Nephron (organoid): ENCODE data around the gene POLR2A.

Experiments
- H3K27ac Mint-ChIP-seq, 3 experiments: 2 replicates each; pipeline ENCODE4 v1.8.0; 2020; ENCODE audit warnings: mixed read lengths in 3 of 3, mild to moderate bottlenecking in 2 of 3, moderate library complexity in 1 of 3
- H3K27me3 Mint-ChIP-seq: 2 replicates; pipeline ENCODE4 v1.8.0; 2021; ENCODE audit warnings: low read depth, mild to moderate bottlenecking, moderate library complexity, mixed read lengths
- H3K36me3 Mint-ChIP-seq: 2 replicates; pipeline ENCODE4 v1.8.0; 2020; ENCODE audit warnings: low read depth, mixed read lengths
- H3K4me1 Mint-ChIP-seq: 2 replicates; pipeline ENCODE4 v1.8.0; 2020; ENCODE audit warnings: mixed read lengths
- H3K4me3 Mint-ChIP-seq, 3 experiments: 2 replicates each; pipeline ENCODE4 v1.8.0; 2020; ENCODE audit warnings: mild to moderate bottlenecking in 3 of 3, mixed read lengths in 3 of 3, moderate library complexity in 2 of 3
- H3K9me3 Mint-ChIP-seq: 2 replicates; pipeline ENCODE4 v1.8.0; 2020; ENCODE audit warnings: mixed read lengths
- CTCF ChIP-seq, 3 experiments: fragments of 200-600 bp; sonication (generic); IDR thresholded peaks; one replicate each; pipeline ENCODE4 v1.5.0; 2021; ENCODE audit warnings: antibody characterized with exemption in 3 of 3; ENCODE audit not compliant: unreplicated experiment in 3 of 3

Gene POLR2A

GRCh38 chr17:7442142-7442541 is 42.0 kb upstream of the POLR2A start:
- peaks cover 9% of the 10 kb centered on the region for H3K27me3 Mint-ChIP-seq
- H3K4me3 Mint-ChIP-seq: peak overlapping the region; percentile 54 to 98 (median 68)
- no peak for TF ChIP-seq CTCF (IDR thresholded peaks at IDR 0.05; ENCODE audit: unreplicated experiment in 3 of 3)
- no peaks in the 10 kb centered on the region for H3K9me3 Mint-ChIP-seq
- peaks cover 75% of the 10 kb centered on the region for H3K4me1 Mint-ChIP-seq
- no peaks in the 10 kb centered on the region for H3K36me3 Mint-ChIP-seq
- H3K27ac Mint-ChIP-seq: peak overlapping the region; percentile 97 to 99 (median 99)

- H3K9me3 Mint-ChIP-seq: no peaks in the 10 kb centered on the region
- peak overlapping the region; percentile 66 to 86 (median 85) for H3K27ac Mint-ChIP-seq
- peak overlapping the region; percentile 82 to 94 (median 86) for H3K4me3 Mint-ChIP-seq
- no peak for TF ChIP-seq CTCF (IDR thresholded peaks at IDR 0.05; ENCODE audit: unreplicated experiment in 3 of 3)
- peaks cover 4% of the 10 kb centered on the region for H3K36me3 Mint-ChIP-seq
- H3K4me1 Mint-ChIP-seq: peaks cover 72% of the 10 kb centered on the region
- H3K27me3 Mint-ChIP-seq: peaks cover 4% of the 10 kb centered on the region
Measured at GRCh38 chr17:7443499-7444485, 40.4 kb upstream of the POLR2A start.

GRCh38 chr17:7444682-7445618 is 39.2 kb upstream of the POLR2A start, which contains the start of gene CHRNB1:
CHRNB1 (plus strand) TSS chr17:7445061; CDS start chr17:7445128, 67 bp downstream.
- peak within 1 kb of the TSS; percentile 86 to 90 (median 87) for H3K27ac Mint-ChIP-seq
- peak within 1 kb of the TSS; percentile 82 to 94 (median 86) for H3K4me3 Mint-ChIP-seq
- H3K4me1 Mint-ChIP-seq: peaks cover 69% of the 10 kb centered on the region
- peaks cover 4% of the 10 kb centered on the region for H3K27me3 Mint-ChIP-seq
- peak in 2 of 3 experiments; percentile 7 to 11 for TF ChIP-seq CTCF (IDR thresholded peaks at IDR 0.05; ENCODE audit: unreplicated experiment in 3 of 3)
- H3K36me3 Mint-ChIP-seq: peaks cover 5% of the 10 kb centered on the region
- H3K9me3 Mint-ChIP-seq: no peaks in the 10 kb centered on the region

GRCh38 chr17:7445619-7445968 is 38.6 kb upstream of the POLR2A start:
- TF ChIP-seq CTCF (IDR thresholded peaks at IDR 0.05; ENCODE audit: unreplicated experiment in 3 of 3): no peak
- peak overlapping the region; percentile 86 to 90 (median 87) for H3K27ac Mint-ChIP-seq

GRCh38 chr17:7448461-7448860 is 35.7 kb upstream of the POLR2A start:
- no peak for TF ChIP-seq CTCF (IDR thresholded peaks at IDR 0.05; ENCODE audit: unreplicated experiment in 3 of 3)
- peaks cover 4% of the 10 kb centered on the region for H3K27me3 Mint-ChIP-seq
- peaks cover 38% of the 10 kb centered on the region for H3K4me1 Mint-ChIP-seq
- peak overlapping the region in 2 of 3 experiments; percentile 50 to 82 for H3K4me3 Mint-ChIP-seq
- H3K27ac Mint-ChIP-seq: peak overlapping the region in 2 of 3 experiments; percentile 48 to 49
- peaks cover 9% of the 10 kb centered on the region for H3K36me3 Mint-ChIP-seq
- no peaks in the 10 kb centered on the region for H3K9me3 Mint-ChIP-seq

More at GRCh38 chr17:7445619-7445968, 38.6 kb upstream of the POLR2A start:
- H3K4me3 Mint-ChIP-seq: peak overlapping the region; percentile 82 to 94 (median 86)
- peaks cover 4% of the 10 kb centered on the region for H3K27me3 Mint-ChIP-seq
- H3K4me1 Mint-ChIP-seq: peaks cover 63% of the 10 kb centered on the region
- no peaks in the 10 kb centered on the region for H3K9me3 Mint-ChIP-seq
- H3K36me3 Mint-ChIP-seq: peaks cover 5% of the 10 kb centered on the region
